T-helper 1 cell treated with Interleukin-12 subunit alpha and Interleukin-12 subunit beta and Interleukin-4 antibody, amounts not matched to agents 30 μg/mL and 1 μg/mL, for 36 hours (primary cell): ENCODE results near the gene SH3RF3.
"Not testable (repeated sequence)": the region's sequence is repeated elsewhere in the genome, so short reads cannot be mapped to it uniquely, and the experiment has no call there.

ENCODE experiments used
- H3K27ac Mint-ChIP-seq: one replicate; pipeline ENCODE4 v1.8.0; 2021; ENCODE audit warnings: mild to moderate bottlenecking, mixed read lengths
- H3K27me3 Mint-ChIP-seq: one replicate; pipeline ENCODE4 v1.8.0; 2021; ENCODE audit warnings: low read depth, mixed read lengths
- H3K36me3 Mint-ChIP-seq: one replicate; pipeline ENCODE4 v1.8.0; 2021; ENCODE audit warnings: low read depth, mixed read lengths
- H3K4me1 Mint-ChIP-seq: one replicate; pipeline ENCODE4 v1.8.0; 2021; ENCODE audit warnings: low read depth, mixed read lengths
- H3K4me3 Mint-ChIP-seq: one replicate; pipeline ENCODE4 v1.8.0; 2021; ENCODE audit warnings: mild to moderate bottlenecking, moderate library complexity, mixed read lengths
- H3K9me3 Mint-ChIP-seq: one replicate; pipeline ENCODE4 v1.8.0; 2021; ENCODE audit warnings: mixed read lengths

SH3RF3 gene

DNA sequence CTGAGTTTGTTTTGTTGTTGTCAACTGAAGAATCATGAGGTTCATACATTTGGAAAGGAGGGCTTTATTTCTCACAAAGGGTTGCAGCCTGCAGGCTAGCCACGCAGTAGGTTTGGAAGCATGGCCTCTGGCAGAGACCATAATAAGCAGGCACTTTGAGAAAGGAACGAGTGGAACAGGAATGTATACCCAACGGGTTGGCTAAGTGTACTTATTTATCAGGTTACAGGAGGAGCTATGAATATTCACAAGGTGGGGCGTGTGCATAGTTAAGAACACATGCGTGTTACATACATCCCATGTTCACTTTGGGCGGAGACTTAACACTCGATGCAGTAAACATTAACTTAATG lies 30.1 kb upstream of the SH3RF3 start:
- Mint-ChIP-seq H3K4me1 (no peaks in the 10 kb centered on the region), H3K4me3 (no peak overlapping the region), H3K27me3 (peaks cover 16% of the 10 kb centered on the region), H3K27ac (no peak overlapping the region), H3K9me3 (peaks cover 9% of the 10 kb centered on the region), H3K36me3 (no peaks in the 10 kb centered on the region)

DNA sequence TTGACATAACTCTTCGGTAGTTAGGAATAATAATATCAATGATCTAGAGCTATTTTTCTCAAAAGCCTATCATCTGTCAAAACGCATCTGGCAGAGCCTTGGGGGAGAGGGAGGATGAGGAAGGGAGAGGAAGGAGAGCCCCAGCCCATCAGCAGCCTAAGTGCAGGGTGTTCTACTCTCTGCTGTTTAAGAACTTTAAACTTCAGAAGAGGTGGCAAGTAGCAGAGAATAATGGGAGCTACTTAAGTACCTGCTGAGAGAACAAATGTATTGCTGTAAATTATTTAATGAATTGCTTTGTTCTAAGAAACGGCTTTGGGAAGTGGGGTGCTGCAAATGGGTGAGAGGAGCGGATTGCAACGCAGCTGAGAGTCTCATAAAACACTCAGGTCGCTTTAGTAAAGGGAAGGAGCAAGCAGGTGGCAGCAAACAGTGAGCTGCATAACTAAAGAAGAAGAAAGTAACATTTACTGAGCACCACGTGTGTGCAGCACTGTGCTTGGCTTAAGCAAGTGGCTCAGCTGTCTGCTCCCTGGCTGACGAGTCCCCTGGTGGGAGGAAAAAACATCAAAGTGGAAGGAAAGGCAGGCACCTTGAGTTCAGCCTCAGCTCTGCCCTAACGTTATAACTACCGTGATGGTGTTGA lies 26.3 kb upstream of the SH3RF3 start:
- Mint-ChIP-seq H3K4me1 (no peaks in the 10 kb centered on the region), H3K4me3 (no peak overlapping the region), H3K27me3 (peaks cover 16% of the 10 kb centered on the region), H3K36me3 (no peaks in the 10 kb centered on the region), H3K9me3 (no peaks in the 10 kb centered on the region), H3K27ac (no peak overlapping the region)

DNA sequence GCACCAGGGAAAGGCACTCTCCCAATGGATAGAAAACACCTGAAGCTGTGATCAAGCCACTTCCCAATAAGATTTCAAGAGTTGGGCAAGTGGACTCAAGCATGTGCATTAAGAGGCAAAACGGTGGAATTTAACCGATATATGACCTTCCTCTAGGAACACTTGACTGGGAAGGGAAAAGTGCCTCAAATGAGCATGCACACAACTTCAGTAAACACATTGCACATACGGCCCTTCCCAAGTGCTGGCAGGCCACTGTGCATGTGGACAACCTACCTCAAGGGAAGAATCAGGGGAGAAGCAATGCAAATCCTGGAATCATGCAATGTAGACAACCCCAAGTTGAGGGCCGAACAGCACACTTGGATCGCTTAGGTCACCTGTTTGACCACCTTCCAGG lies 23.9 kb upstream of the SH3RF3 start:
- Mint-ChIP-seq H3K27ac (no peak overlapping the region), H3K9me3 (no peaks in the 10 kb centered on the region), H3K27me3 (peaks cover 4% of the 10 kb centered on the region), H3K4me1 (no peaks in the 10 kb centered on the region), H3K36me3 (no peaks in the 10 kb centered on the region), H3K4me3 (no peak overlapping the region)

DNA sequence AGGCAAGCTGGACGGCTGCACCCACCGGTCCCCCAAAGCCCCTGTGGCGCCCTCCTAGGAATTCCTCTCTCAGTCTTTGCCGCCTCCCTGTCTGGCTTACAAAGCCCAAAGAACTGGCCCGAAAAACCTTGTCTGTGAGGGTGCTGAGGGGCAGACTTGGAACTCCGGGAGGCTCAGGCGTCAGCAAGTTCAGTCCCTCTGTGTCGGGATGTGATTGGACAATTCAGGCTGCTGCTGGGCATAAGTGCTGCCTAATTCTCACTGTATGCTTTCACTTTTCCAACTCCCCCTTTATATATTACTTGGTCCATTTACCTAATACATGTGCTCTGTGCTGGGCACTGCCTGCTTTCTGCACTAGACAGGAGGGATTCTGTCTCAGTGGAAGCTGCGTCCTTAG lies 20.3 kb upstream of the SH3RF3 start:
- Mint-ChIP-seq H3K4me3 (no peak overlapping the region), H3K27ac (no peak overlapping the region), H3K27me3 (no peaks in the 10 kb centered on the region), H3K36me3 (no peaks in the 10 kb centered on the region), H3K4me1 (no peaks in the 10 kb centered on the region), H3K9me3 (no peaks in the 10 kb centered on the region)

- H3K9me3 Mint-ChIP-seq, result no peaks in the 10 kb centered on the region
- no peaks in the 10 kb centered on the region for H3K27me3 Mint-ChIP-seq
- no peak overlapping the region for H3K4me3 Mint-ChIP-seq
- H3K4me1 Mint-ChIP-seq, result no peaks in the 10 kb centered on the region
- H3K36me3 Mint-ChIP-seq, result no peaks in the 10 kb centered on the region
- H3K27ac Mint-ChIP-seq, result no peak overlapping the region
Observed at GRCh38 chr2:109109342-109109741, 19.7 kb upstream of the SH3RF3 start.

DNA sequence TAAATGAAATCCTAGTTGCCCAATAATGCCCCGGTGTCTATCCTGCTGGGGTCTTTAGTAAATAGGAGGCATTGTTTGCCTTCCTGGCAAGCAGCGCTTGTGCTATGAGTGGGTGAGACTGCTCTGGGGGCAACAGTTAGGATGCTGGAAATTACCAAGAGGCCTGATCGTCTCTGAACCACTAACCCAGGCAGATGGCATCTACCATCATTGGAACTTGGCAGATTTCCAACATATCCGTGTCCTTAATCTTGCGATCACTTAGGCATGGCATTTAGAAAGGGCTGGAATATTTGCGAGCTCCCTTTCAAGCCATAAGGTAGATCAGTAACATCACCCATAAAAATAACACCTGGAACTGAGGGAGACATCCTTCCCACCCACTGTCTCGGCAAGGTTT lies 18.8 kb upstream of the SH3RF3 start:
- Mint-ChIP-seq H3K4me1 (no peaks in the 10 kb centered on the region), H3K36me3 (no peaks in the 10 kb centered on the region), H3K4me3 (no peak overlapping the region), H3K27me3 (peaks cover 7% of the 10 kb centered on the region), H3K9me3 (no peaks in the 10 kb centered on the region), H3K27ac (no peak overlapping the region)

- not testable (repeated sequence) for H3K4me3 Mint-ChIP-seq, H3K27ac Mint-ChIP-seq
Observed at GRCh38 chr2:109117181-109117580, 11.8 kb upstream of the SH3RF3 start.

GRCh38 chr2:109117780-109118179 lies 11.2 kb upstream of the SH3RF3 start:
- Mint-ChIP-seq H3K36me3 (no peaks in the 10 kb centered on the region), H3K27me3 (peaks cover 24% of the 10 kb centered on the region), H3K27ac (no peak overlapping the region), H3K9me3 (no peaks in the 10 kb centered on the region), H3K4me3 (no peak overlapping the region), H3K4me1 (no peaks in the 10 kb centered on the region)

More at GRCh38 chr2:109117181-109117580, 11.8 kb upstream of the SH3RF3 start:
- peaks cover 24% of the 10 kb centered on the region for H3K27me3 Mint-ChIP-seq
- not testable (repeated sequence) for H3K9me3 Mint-ChIP-seq, H3K36me3 Mint-ChIP-seq, H3K4me1 Mint-ChIP-seq

GRCh38 chr2:109118321-109118720 lies 10.7 kb upstream of the SH3RF3 start:
- Mint-ChIP-seq H3K4me3 (no peak overlapping the region), H3K27me3 (peaks cover 25% of the 10 kb centered on the region), H3K9me3 (no peaks in the 10 kb centered on the region), H3K4me1 (no peaks in the 10 kb centered on the region), H3K36me3 (no peaks in the 10 kb centered on the region), H3K27ac (no peak overlapping the region)

DNA sequence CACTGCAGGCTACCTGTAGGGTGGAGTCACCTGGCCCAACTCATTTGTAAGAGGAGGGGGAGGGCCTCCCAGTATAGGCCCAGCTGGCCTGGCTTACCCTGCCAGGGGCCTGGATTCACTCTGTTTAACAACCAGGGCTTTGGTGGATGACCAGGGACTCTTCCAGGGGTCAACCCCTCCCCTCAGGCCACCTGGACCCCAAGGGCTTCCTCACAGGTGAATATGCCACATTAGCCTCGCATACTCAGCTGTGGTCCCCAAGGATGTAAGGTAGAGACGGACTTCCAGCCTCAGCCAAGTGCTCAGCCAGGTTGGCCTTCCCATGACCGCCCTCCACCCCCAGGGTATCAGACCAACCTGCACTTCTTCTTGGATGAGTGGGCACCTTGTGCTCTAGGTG lies 8.8 kb upstream of the SH3RF3 start:
- Mint-ChIP-seq H3K4me3 (no peak overlapping the region), H3K36me3 (no peaks in the 10 kb centered on the region), H3K4me1 (no peaks in the 10 kb centered on the region), H3K9me3 (no peaks in the 10 kb centered on the region), H3K27ac (no peak overlapping the region), H3K27me3 (peaks cover 26% of the 10 kb centered on the region)

- not testable (repeated sequence) for H3K27ac Mint-ChIP-seq, H3K4me3 Mint-ChIP-seq, H3K9me3 Mint-ChIP-seq, H3K36me3 Mint-ChIP-seq, H3K4me1 Mint-ChIP-seq
- H3K27me3 Mint-ChIP-seq, result peaks cover 23% of the 10 kb centered on the region
Observed at GRCh38 chr2:109120686-109121085, 8.3 kb upstream of the SH3RF3 start.

- H3K4me3 Mint-ChIP-seq, result no peak overlapping the region
- no peak overlapping the region for H3K27ac Mint-ChIP-seq
- H3K9me3 Mint-ChIP-seq, result no peaks in the 10 kb centered on the region
- H3K36me3 Mint-ChIP-seq, result no peaks in the 10 kb centered on the region
- H3K27me3 Mint-ChIP-seq, result peaks cover 45% of the 10 kb centered on the region
- H3K4me1 Mint-ChIP-seq, result peaks cover 5% of the 10 kb centered on the region
Observed at GRCh38 chr2:109123586-109124201, 5.3 kb upstream of the SH3RF3 start.

DNA sequence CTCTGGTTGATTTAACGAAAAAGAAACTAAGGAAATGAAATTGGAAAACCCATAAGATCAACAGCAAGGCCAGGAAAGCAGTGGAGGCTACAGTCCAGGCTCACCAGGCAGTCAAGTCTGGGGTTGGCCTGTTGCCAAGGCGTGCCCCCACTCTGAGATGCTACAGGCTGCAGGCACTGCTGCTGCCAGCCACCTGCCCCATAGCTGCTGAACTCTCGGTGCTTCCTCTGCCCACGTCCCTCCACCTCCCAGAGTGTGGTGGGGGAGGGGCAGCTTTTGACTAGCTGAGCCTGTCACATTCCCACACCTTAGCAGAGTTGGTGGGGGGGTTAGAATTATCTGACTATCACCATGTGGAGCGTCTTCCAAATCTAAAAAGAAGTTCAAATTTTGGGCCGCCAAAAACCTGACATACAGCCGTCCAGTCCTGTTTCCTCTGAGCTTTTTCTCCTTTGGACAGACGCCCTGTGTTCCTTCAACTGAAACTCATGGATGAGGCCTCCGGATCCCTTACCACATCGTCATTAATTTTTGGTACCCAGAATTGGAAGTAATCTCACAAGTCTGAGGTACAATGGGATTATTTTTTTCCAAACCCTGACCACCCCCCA lies 3.9 kb upstream of the SH3RF3 start:
- Mint-ChIP-seq H3K36me3 (peaks cover under 1% of the 10 kb centered on the region), H3K9me3 (no peaks in the 10 kb centered on the region), H3K27me3 (peaks cover 42% of the 10 kb centered on the region), H3K4me1 (peaks cover 7% of the 10 kb centered on the region), H3K4me3 (no peak overlapping the region), H3K27ac (no peak overlapping the region)

DNA sequence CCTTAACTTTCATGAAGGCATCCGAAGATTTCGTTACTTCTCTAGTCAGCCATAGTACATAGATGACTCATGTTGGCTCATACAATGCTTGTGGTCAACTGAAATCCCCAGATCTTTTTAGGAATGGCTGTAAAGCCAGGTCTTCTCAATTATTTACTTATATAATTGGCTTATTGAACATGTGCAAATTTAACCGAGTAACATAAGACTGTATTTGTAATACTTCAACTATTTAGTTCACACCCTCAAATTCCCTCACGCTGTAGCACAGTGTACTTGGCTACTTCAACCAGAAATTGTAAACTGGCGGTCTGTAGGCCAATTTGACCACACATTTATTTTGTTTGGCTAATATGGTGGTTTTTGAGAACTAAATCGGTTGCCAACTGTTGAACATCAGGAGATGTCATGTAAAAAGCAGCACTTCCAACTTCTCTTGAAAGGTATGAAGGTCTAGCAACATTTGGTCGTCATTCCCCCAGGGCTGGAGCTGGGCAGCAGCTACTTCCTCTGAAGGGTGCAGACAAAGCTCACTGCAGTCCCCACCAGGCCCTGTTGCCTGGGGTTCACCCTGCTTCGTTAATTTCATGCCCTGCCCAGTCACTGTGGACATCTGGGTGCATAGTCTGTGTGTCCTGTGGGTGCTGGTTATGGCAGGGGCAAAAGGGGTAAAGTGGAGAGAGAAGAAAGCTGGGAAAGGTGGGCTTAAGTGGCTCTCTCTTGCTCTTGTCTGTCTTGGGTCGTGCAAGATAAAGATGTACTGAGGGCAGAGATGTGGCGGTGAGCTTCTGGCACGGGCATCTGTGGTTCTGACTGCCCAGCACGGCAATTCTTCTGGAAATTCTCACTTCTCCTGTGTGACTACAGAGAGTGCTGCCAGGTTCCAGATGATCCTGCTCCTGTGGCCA lies 3.2 kb upstream of the SH3RF3 start:
- Mint-ChIP-seq H3K9me3 (no peaks in the 10 kb centered on the region), H3K27ac (no peak overlapping the region), H3K4me3 (no peak overlapping the region), H3K36me3 (peaks cover 2% of the 10 kb centered on the region), H3K4me1 (peaks cover 10% of the 10 kb centered on the region), H3K27me3 (peaks cover 50% of the 10 kb centered on the region)

DNA sequence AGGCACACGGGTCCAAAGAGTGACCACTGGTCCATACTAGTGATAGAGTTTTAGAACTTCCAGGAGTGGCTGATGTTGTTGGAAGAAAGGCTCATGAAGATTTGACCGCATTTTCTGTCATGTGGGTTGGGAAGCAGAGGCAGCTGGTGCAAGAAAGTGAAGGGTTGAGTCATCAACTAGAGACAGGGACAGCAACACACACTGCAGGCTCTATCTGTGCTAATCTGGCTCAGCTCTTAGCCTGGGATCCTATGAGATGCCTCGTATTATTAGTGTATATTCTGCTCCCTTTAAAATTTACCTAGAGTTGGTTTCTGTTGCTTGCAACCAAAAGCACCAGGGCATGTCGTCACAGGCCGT lies 2.5 kb upstream of the SH3RF3 start:
- no peaks in the 10 kb centered on the region for H3K9me3 Mint-ChIP-seq
- H3K27me3 Mint-ChIP-seq, result peaks cover 56% of the 10 kb centered on the region
- no peak overlapping the region for H3K4me3 Mint-ChIP-seq
- H3K4me1 Mint-ChIP-seq, result peaks cover 10% of the 10 kb centered on the region
- H3K36me3 Mint-ChIP-seq, result peaks cover 2% of the 10 kb centered on the region
- H3K27ac Mint-ChIP-seq, result no peak overlapping the region
